ENCODE measurements around the gene CHCHD6.

The CHCHD6 gene

GRCh38 chr3:126956866-126957650, 253.0 kb downstream of the CHCHD6 start:
- H3K4me3 ChIP-seq (ENCODE audit: low read length): no peak overlapping the region
- TF ChIP-seq CTCF (IDR thresholded peaks at IDR 0.05; ENCODE audit: insufficient read depth, low read depth, low read length, missing control alignments): peak; percentile 60
- DNase-seq (ENCODE audit: low read depth): peak; percentile 93

GRCh38 chr3:126957776-126958637, 254.0 kb downstream of the CHCHD6 start:
- no peak overlapping the region for H3K4me3 ChIP-seq (ENCODE audit: low read length)
- TF ChIP-seq CTCF (IDR thresholded peaks at IDR 0.05; ENCODE audit: insufficient read depth, low read depth, low read length, missing control alignments): no peak

GRCh38 chr3:126958638-126959085, 254.6 kb downstream of the CHCHD6 start:
- DNase-seq (ENCODE audit: low read depth): no peak
- no peak overlapping the region for H3K4me3 ChIP-seq (ENCODE audit: low read length)
- TF ChIP-seq CTCF (IDR thresholded peaks at IDR 0.05; ENCODE audit: insufficient read depth, low read depth, low read length, missing control alignments): no peak

More at GRCh38 chr3:126957776-126958637, 254.0 kb downstream of the CHCHD6 start:
- no peak for DNase-seq (ENCODE audit: low read depth)

GRCh38 chr3:126959136-126959920, 255.3 kb downstream of the CHCHD6 start:
- no peak for DNase-seq (ENCODE audit: low read depth)
- no peak for TF ChIP-seq CTCF (IDR thresholded peaks at IDR 0.05; ENCODE audit: insufficient read depth, low read depth, low read length, missing control alignments)
- no peak overlapping the region for H3K4me3 ChIP-seq (ENCODE audit: low read length)

GRCh38 chr3:126959921-126960603, 256.0 kb downstream of the CHCHD6 start:
- peak; percentile 74 for DNase-seq (ENCODE audit: low read depth)
- peak; percentile 28 for TF ChIP-seq CTCF (IDR thresholded peaks at IDR 0.05; ENCODE audit: insufficient read depth, low read depth, low read length, missing control alignments)

GRCh38 chr3:126960604-126960995, 256.6 kb downstream of the CHCHD6 start:
- no peak for TF ChIP-seq CTCF (IDR thresholded peaks at IDR 0.05; ENCODE audit: insufficient read depth, low read depth, low read length, missing control alignments)
- no peak overlapping the region for H3K4me3 ChIP-seq (ENCODE audit: low read length)
- no peak for DNase-seq (ENCODE audit: low read depth)

More at GRCh38 chr3:126959921-126960603, 256.0 kb downstream of the CHCHD6 start:
- H3K4me3 ChIP-seq (ENCODE audit: low read length): no peak overlapping the region

Measured in epithelial cell of esophagus (primary cell).